Nephron progenitor cell (in vitro differentiated cells): ENCODE data around the gene GCLC.

ENCODE experiments used
- DNase-seq: peaks from one replicate; pipeline ENCODE4 v3.0.0; 2021
- H3K27ac Mint-ChIP-seq: 2 replicates; pipeline ENCODE4 v1.8.0; 2021; ENCODE audit warnings: mild to moderate bottlenecking, moderate library complexity, mixed read lengths
- H3K27me3 Mint-ChIP-seq: 2 replicates; pipeline ENCODE4 v1.8.0; 2021; ENCODE audit warnings: mild to moderate bottlenecking, low read depth, mixed read lengths; ENCODE audit not compliant: poor library complexity
- H3K36me3 Mint-ChIP-seq: 2 replicates; pipeline ENCODE4 v1.8.0; 2021; ENCODE audit warnings: low read depth, mixed read lengths
- H3K4me1 Mint-ChIP-seq: 2 replicates; pipeline ENCODE4 v1.8.0; 2021; ENCODE audit warnings: mixed read lengths
- H3K4me3 Mint-ChIP-seq: 2 replicates; pipeline ENCODE4 v1.8.0; 2021; ENCODE audit warnings: mild to moderate bottlenecking, moderate library complexity, mixed read lengths
- H3K9me3 Mint-ChIP-seq: 2 replicates; pipeline ENCODE4 v1.8.0; 2021; ENCODE audit warnings: mild to moderate bottlenecking, moderate library complexity, mixed read lengths
- TF ChIP-seq, protein P1 (sequence below): fragments of 200-600 bp; sonication (generic); IDR thresholded peaks from 2 replicates; pipeline ENCODE4 v1.5.0; 2021; ENCODE audit warnings: antibody characterized with exemption

GCLC gene

DNA sequence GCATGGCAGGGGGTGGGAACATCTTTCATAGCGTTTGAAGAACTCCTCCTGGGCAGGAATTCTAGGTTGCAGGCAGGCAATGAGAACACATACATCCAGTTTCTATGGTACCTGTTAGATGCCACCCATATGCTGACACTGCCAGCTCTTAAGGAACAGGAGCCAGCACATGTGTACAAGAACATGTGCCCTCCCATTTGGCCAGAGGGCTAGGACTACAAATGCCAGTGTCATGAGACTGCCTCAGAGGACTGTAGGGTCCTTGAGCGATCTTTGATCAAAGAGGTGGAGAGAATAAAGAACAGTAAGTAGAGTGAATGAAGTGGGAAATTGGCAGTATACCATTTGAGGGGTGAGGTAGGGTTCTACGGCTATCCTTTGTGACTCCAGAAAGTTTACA, 45.8 kb downstream of the GCLC start:
- TF ChIP-seq, protein P1, sequence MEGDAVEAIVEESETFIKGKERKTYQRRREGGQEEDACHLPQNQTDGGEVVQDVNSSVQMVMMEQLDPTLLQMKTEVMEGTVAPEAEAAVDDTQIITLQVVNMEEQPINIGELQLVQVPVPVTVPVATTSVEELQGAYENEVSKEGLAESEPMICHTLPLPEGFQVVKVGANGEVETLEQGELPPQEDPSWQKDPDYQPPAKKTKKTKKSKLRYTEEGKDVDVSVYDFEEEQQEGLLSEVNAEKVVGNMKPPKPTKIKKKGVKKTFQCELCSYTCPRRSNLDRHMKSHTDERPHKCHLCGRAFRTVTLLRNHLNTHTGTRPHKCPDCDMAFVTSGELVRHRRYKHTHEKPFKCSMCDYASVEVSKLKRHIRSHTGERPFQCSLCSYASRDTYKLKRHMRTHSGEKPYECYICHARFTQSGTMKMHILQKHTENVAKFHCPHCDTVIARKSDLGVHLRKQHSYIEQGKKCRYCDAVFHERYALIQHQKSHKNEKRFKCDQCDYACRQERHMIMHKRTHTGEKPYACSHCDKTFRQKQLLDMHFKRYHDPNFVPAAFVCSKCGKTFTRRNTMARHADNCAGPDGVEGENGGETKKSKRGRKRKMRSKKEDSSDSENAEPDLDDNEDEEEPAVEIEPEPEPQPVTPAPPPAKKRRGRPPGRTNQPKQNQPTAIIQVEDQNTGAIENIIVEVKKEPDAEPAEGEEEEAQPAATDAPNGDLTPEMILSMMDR, result no peak
- H3K9me3 Mint-ChIP-seq, result no peaks in the 10 kb centered on the region
- no peaks in the 10 kb centered on the region for H3K27me3 Mint-ChIP-seq
- H3K4me1 Mint-ChIP-seq, result no peaks in the 10 kb centered on the region
- no peak for DNase-seq
- peaks cover 43% of the 10 kb centered on the region for H3K36me3 Mint-ChIP-seq
- H3K27ac Mint-ChIP-seq, result no peak overlapping the region
- H3K4me3 Mint-ChIP-seq, result no peak overlapping the region

DNA sequence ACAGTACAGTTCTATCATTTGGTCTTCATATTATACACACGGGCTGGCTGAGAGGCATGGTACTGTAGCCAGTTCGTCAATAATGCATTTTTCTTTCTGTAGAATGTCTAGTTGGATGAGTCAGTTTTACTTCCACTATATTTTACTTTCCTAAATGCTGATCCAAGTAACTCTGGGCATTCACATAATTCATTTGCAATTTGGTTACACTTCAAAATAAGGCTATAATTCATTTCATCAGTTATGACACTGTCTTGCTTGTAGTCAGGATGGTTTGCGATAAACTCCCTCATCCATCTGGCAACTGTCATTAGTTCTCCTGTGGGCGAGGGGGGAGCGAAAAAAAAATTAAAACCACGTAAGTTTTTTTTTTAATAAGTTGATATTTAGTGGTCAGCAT, 46.3 kb downstream of the GCLC start:
- H3K4me1 Mint-ChIP-seq, result no peaks in the 10 kb centered on the region
- peaks cover 40% of the 10 kb centered on the region for H3K36me3 Mint-ChIP-seq
- H3K4me3 Mint-ChIP-seq, result no peak overlapping the region
- no peak for DNase-seq
- no peaks in the 10 kb centered on the region for H3K9me3 Mint-ChIP-seq
- no peaks in the 10 kb centered on the region for H3K27me3 Mint-ChIP-seq
- TF ChIP-seq, protein P1, result no peak
- no peak overlapping the region for H3K27ac Mint-ChIP-seq

GRCh38 chr6:53497905-53498304, 47.0 kb downstream of the GCLC start:
- H3K9me3 Mint-ChIP-seq, result no peaks in the 10 kb centered on the region
- H3K4me3 Mint-ChIP-seq, result no peak overlapping the region
- peaks cover 33% of the 10 kb centered on the region for H3K36me3 Mint-ChIP-seq
- no peak for DNase-seq
- TF ChIP-seq, protein P1, result no peak
- no peak overlapping the region for H3K27ac Mint-ChIP-seq
- no peaks in the 10 kb centered on the region for H3K4me1 Mint-ChIP-seq
- no peaks in the 10 kb centered on the region for H3K27me3 Mint-ChIP-seq

DNA sequence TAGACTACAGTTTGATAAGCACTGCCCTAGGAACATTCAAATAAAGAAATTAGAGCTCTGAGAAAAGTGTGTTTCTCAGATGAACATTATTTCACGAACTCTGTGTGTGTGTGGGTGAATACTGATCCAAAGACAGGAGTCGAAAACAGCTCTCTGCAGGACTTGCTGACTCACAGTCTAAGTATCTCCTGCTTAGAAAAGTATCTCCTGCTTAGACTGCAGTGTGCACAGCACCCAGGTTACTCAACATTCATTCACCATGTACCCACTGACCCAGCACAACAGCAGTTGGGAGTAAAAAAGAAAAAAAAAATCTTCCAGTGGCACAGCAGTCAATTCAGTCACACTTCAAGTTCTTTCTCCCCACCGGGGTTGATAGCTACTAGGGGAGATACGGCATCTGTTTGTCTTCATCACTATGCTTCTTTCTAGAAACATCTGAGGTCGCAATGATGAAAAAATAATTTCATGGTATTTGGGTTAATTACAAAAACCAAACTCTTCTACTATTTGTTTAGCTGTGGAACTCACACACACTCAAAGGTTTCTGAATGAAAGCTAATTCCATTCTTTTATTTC, 48.0 kb downstream of the GCLC start:
- TF ChIP-seq, protein P1, result no peak
- Mint-ChIP-seq H3K27me3 (peaks cover 5% of the 10 kb centered on the region), H3K36me3 (peaks cover 26% of the 10 kb centered on the region), H3K27ac (no peak overlapping the region), H3K9me3 (no peaks in the 10 kb centered on the region), H3K4me1 (no peaks in the 10 kb centered on the region), H3K4me3 (no peak overlapping the region)
- DNase-seq, result no peak

DNA sequence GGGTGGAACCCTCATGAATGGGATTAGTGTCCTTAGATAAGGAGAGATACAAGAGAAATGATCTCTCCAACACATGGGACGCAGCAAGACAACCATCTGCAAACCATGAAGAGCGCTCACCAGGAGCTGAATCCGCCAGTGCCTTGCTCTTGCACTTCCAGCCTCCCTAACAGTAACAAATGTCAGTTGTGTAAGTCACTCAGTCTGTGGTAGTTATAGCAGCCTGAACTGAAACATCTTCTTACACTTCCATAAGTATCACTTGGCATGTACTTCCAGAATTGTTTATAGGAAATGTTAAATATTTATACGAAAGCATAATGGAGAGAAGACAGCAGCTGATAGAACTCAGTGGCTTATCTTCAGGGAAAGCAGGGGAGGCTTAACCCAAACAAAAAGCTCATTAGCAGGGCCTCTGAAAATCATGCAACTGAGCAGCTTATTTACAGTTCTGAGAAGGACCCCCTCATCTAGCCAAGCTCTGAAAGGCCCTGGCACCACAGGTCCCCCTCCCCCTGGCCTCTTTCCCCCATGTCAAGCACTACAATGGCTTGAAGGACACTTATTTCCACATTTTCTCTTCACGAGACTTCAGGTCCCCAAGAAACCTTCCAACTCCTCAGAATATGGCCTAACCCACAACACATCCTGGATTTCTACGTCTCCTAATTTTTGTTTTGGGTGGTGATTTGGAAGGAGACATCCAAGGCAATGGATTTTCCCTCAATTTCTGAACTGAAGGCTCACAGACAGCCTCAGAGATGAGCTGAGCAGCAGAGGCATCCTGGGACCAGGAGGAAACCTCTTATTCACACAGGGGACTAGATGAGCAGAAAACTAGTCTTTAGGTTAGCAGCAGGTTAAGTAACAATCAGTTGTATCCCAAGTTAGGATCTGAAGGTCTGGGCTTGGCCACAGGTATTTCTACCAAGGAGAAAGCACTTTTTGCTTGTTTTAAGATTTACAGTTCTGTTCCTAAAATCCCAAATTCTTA, 49.1 kb downstream of the GCLC start:
- peaks cover 22% of the 10 kb centered on the region for H3K36me3 Mint-ChIP-seq
- H3K27ac Mint-ChIP-seq, result no peak overlapping the region
- DNase-seq, result no peak
- peaks cover 5% of the 10 kb centered on the region for H3K27me3 Mint-ChIP-seq
- H3K4me1 Mint-ChIP-seq, result no peaks in the 10 kb centered on the region
- H3K9me3 Mint-ChIP-seq, result peaks cover 6% of the 10 kb centered on the region
- TF ChIP-seq, protein P1, result no peak
- no peak overlapping the region for H3K4me3 Mint-ChIP-seq
